Measurements from ENCODE around the gene SLAIN2.

GRCh38 chr4:48429709-48430474 is 88.6 kb downstream of the SLAIN2 start:
- no peak for TF ChIP-seq POLR2AphosphoS5 (IDR thresholded peaks at IDR 0.05; ENCODE audit: low read depth, low read length)
- TF ChIP-seq TAF1 (IDR thresholded peaks at IDR 0.05; ENCODE audit: borderline replicate concordance, insufficient read depth, low read length): no peak
- no peak for TF ChIP-seq REST (IDR thresholded peaks at IDR 0.05; ENCODE audit: insufficient read depth in 1 of 2, low read depth in 2 of 2, low read length in 2 of 2)
- no peak for TF ChIP-seq SIN3A (IDR thresholded peaks at IDR 0.05; ENCODE audit: borderline replicate concordance, insufficient read depth, low read length)
- no peak for TF ChIP-seq FOXP2 (optimal IDR thresholded peaks at IDR 0.05; ENCODE audit: borderline replicate concordance, extremely low read depth, extremely low read length, insufficient read depth)

Data from PFSK-1 (cell line).